Panc1 (cell line): ENCODE results near the gene GEMIN7.

Source experiments
- SIN3A ChIP-seq: IDR thresholded peaks from 2 replicates; pipeline ENCODE4 v1.6.1; 2012; ENCODE audit warnings: low read depth, mild to moderate bottlenecking, low read length, moderate library complexity, borderline replicate concordance; ENCODE audit not compliant: insufficient read depth
- TF ChIP-seq, protein P1 (sequence below): fragments of 450-650 bp; IDR thresholded peaks from 2 replicates; pipeline ENCODE4 v1.5.1; 2017; ENCODE audit warnings: mild to moderate bottlenecking

DNA sequence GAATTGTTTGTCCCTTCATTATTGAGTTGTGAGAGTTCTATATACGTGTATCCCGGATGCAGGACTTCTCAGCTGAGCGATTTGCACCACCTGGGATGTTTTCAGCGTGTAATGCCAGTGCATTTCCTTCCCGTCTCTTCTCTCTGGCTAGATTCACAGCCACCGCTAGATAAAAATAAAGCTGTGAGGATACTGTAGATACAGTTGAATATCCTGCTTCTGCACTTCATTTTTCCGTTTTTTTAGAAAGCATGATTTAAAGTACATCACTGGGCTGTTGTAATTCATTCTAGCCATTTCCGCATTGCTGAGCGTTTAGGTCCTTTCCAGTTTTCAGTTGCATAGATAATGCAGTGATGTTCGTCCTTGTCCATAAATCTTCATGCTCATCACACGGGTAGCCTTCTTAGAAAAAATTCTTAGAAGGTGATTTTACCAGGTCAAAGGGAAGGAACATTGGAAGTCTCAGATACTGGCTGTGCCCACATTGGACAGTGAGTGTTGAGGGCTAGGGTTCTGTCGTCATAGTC, 28.6 kb downstream of the GEMIN7 start:
- TF ChIP-seq, protein P1, sequence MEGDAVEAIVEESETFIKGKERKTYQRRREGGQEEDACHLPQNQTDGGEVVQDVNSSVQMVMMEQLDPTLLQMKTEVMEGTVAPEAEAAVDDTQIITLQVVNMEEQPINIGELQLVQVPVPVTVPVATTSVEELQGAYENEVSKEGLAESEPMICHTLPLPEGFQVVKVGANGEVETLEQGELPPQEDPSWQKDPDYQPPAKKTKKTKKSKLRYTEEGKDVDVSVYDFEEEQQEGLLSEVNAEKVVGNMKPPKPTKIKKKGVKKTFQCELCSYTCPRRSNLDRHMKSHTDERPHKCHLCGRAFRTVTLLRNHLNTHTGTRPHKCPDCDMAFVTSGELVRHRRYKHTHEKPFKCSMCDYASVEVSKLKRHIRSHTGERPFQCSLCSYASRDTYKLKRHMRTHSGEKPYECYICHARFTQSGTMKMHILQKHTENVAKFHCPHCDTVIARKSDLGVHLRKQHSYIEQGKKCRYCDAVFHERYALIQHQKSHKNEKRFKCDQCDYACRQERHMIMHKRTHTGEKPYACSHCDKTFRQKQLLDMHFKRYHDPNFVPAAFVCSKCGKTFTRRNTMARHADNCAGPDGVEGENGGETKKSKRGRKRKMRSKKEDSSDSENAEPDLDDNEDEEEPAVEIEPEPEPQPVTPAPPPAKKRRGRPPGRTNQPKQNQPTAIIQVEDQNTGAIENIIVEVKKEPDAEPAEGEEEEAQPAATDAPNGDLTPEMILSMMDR, result no peak
- no peak for TF ChIP-seq SIN3A
